Measurements from ENCODE around the gene KBTBD13.
"Not testable (repeated sequence)": the region's sequence is repeated elsewhere in the genome, so short reads cannot be mapped to it uniquely, and the experiment has no call there.

Gene KBTBD13

GRCh38 chr15:65072027-65072426 lies 4.5 kb upstream of the KBTBD13 start:
- DNase-seq: no peak

GRCh38 chr15:65072617-65073016 lies 3.9 kb upstream of the KBTBD13 start:
- no peak for DNase-seq

- DNase-seq: not testable (repeated sequence)
These were observed 1.6 kb upstream of the KBTBD13 start for GRCh38 chr15:65074946-65075345.

- not testable (repeated sequence) for DNase-seq
These were observed 745 bp upstream of the KBTBD13 start for GRCh38 chr15:65075607-65076395.

GRCh38 chr15:65077291-65077980 lies 890 bp downstream of the KBTBD13 start:
- DNase-seq: no peak

GRCh38 chr15:65077981-65078352 lies 1.4 kb downstream of the KBTBD13 start:
- DNase-seq: no peak

GRCh38 chr15:65079580-65079979 lies 3.0 kb downstream of the KBTBD13 start:
- DNase-seq: no peak

- no peak for DNase-seq
These were observed 4.7 kb downstream of the KBTBD13 start for GRCh38 chr15:65081270-65081669.

GRCh38 chr15:65081758-65082157 lies 5.2 kb downstream of the KBTBD13 start:
- DNase-seq: no peak

- no peak for DNase-seq
These were observed 5.9 kb downstream of the KBTBD13 start for GRCh38 chr15:65082303-65082953.

GRCh38 chr15:65083262-65083701 lies 6.7 kb downstream of the KBTBD13 start:
- no peak for DNase-seq

GRCh38 chr15:65084500-65085206 lies 8.1 kb downstream of the KBTBD13 start:
- DNase-seq: no peak

GRCh38 chr15:65085207-65085753 lies 8.7 kb downstream of the KBTBD13 start:
- DNase-seq: no peak

- no peak for DNase-seq
These were observed 9.6 kb downstream of the KBTBD13 start for GRCh38 chr15:65085990-65086679.

- no peak for DNase-seq
These were observed 10.2 kb downstream of the KBTBD13 start for GRCh38 chr15:65086680-65087111.

GRCh38 chr15:65087411-65087810 lies 10.9 kb downstream of the KBTBD13 start:
- DNase-seq: no peak

GRCh38 chr15:65087873-65088642 lies 11.5 kb downstream of the KBTBD13 start:
- no peak for DNase-seq

GRCh38 chr15:65088643-65089021 lies 12.1 kb downstream of the KBTBD13 start:
- no peak for DNase-seq

GRCh38 chr15:65089206-65089824 lies 12.8 kb downstream of the KBTBD13 start:
- no peak for DNase-seq

GRCh38 chr15:65091946-65092770 lies 15.6 kb downstream of the KBTBD13 start:
- DNase-seq: no peak
